ENCODE results near the gene MIEF2. TPM values are rescaled to one million over a fixed set of nuclear protein-coding genes. Genes with fewer than 3 reads are reported as not detected.
A peak's percentile ranks its signal among the peaks of the same experiment; 100 is the strongest.

MIEF2 gene
- total and polyA plus RNA-seq, 8 donors = 5.8 to 11.1 (median 9.1) TPM

- intact Hi-C loops (cut with DNase I) = no loop called here
- 91 to 95% methylated on average over 27 of the region's 27 CpGs for WGBS, 2 donors
- no peak overlapping the region for H3K4me3 ChIP-seq
- no peaks in the 10 kb centered on the region for H3K27me3 ChIP-seq
- DNase-seq (no peak), ATAC-seq (no peak), FAIRE-seq (no peak)
- H3K9me3 ChIP-seq = no peaks in the 10 kb centered on the region
- H3K4me1 ChIP-seq = peaks cover 0 to 18% (median 16%) of the 10 kb centered on the region in 3 donors
- no peak overlapping the region for H3K27ac ChIP-seq
- TF ChIP-seq CTCF (IDR thresholded peaks at IDR 0.05) = no peak
- peaks cover 8 to 50% (median 41%) of the 10 kb centered on the region in 3 donors for H3K36me3 ChIP-seq
Observed at GRCh38 chr17:18253947-18254821, 6.3 kb upstream of the MIEF2 start.

GRCh38 chr17:18254888-18255649 is 5.4 kb upstream of the MIEF2 start:
- Histone ChIP-seq H3K4me1 (peaks cover 6 to 23% (median 18%) of the 10 kb centered on the region in 3 donors), H3K27ac (no peak overlapping the region), H3K4me3 (no peak overlapping the region), H3K36me3 (peaks cover 8 to 47% (median 41%) of the 10 kb centered on the region in 3 donors), H3K27me3 (no peaks in the 10 kb centered on the region), H3K9me3 (no peaks in the 10 kb centered on the region)
- no peak for TF ChIP-seq CTCF (IDR thresholded peaks at IDR 0.05)
- WGBS, 2 donors = 95% methylated on average over 8 of the region's 8 CpGs
- DNase-seq = no peak
- no peak for ATAC-seq
- no peak for FAIRE-seq
- intact Hi-C loops (cut with DNase I) = no loop called here

GRCh38 chr17:18256351-18256750 is 4.1 kb upstream of the MIEF2 start:
- peaks cover 5 to 35% (median 34%) of the 10 kb centered on the region in 3 donors for H3K36me3 ChIP-seq
- ATAC-seq = no peak
- H3K4me3 ChIP-seq = peak overlapping the region in 1 of 4 donors; percentile 99
- H3K4me1 ChIP-seq = peaks cover 7 to 24% (median 18%) of the 10 kb centered on the region in 3 donors
- TF ChIP-seq CTCF (IDR thresholded peaks at IDR 0.05) = no peak
- H3K9me3 ChIP-seq = no peaks in the 10 kb centered on the region
- peak in 1 of 6 donors; percentile 35 for DNase-seq
- H3K27ac ChIP-seq = peak overlapping the region; percentile 49 to 93 (median 68)
- WGBS, 2 donors = 57 to 72% methylated on average over 11 of the region's 11 CpGs
- H3K27me3 ChIP-seq = no peaks in the 10 kb centered on the region
- no peak for FAIRE-seq
- intact Hi-C loops (cut with DNase I) = no loop called here

GRCh38 chr17:18256776-18257175 is 3.7 kb upstream of the MIEF2 start:
- DNase-seq (peak in 1 of 6 donors; percentile 36), FAIRE-seq (no peak), ATAC-seq (no peak)
- Histone ChIP-seq H3K27ac (peak overlapping the region; percentile 49 to 93 (median 68)), H3K27me3 (no peaks in the 10 kb centered on the region), H3K4me1 (peaks cover 11 to 28% (median 20%) of the 10 kb centered on the region in 3 donors), H3K36me3 (peaks cover 5 to 31% (median 30%) of the 10 kb centered on the region in 3 donors), H3K4me3 (peak overlapping the region in 2 of 4 donors; percentile 67 to 99), H3K9me3 (no peaks in the 10 kb centered on the region)
- TF ChIP-seq CTCF (IDR thresholded peaks at IDR 0.05) = no peak
- intact Hi-C loops (cut with DNase I) = no loop called here
- WGBS, 2 donors = 38 to 52% methylated on average over 7 of the region's 7 CpGs
